Measurements from ENCODE around the gene SLC4A1.

The SLC4A1 gene

GRCh38 chr17:44267818-44268490, at the start of gene SLC4A1:
TSS of gene SLC4A1 (minus strand) at chr17:44268135. CDS start at chr17:44262866, 5,269 bp downstream.
- ATAC-seq: no peak
- TF ChIP-seq CSDC2 (CRISPR knock-in tag; IDR thresholded peaks at IDR 0.05) (no peak), ZNF70 (CRISPR knock-in tag; IDR thresholded peaks at IDR 0.05) (no peak), SNAI2 (CRISPR knock-in tag; IDR thresholded peaks at IDR 0.05) (no peak), PPARA (CRISPR knock-in tag; IDR thresholded peaks at IDR 0.05; ENCODE audit: borderline replicate concordance) (no peak), CSRNP3 (CRISPR knock-in tag; IDR thresholded peaks at IDR 0.05) (no peak), ZNF565 (CRISPR knock-in tag; conservative IDR thresholded peaks at IDR 0.05; ENCODE audit: low read depth) (no peak), GLIS3 (CRISPR knock-in tag; IDR thresholded peaks at IDR 0.05) (no peak), ZFP30 (CRISPR knock-in tag; IDR thresholded peaks at IDR 0.05) (no peak), PATZ1 (CRISPR knock-in tag; IDR thresholded peaks at IDR 0.05; ENCODE audit: borderline replicate concordance) (no peak), BACH2 (CRISPR knock-in tag; IDR thresholded peaks at IDR 0.05; ENCODE audit: borderline replicate concordance) (no peak), ZC3H10 (CRISPR knock-in tag; IDR thresholded peaks at IDR 0.05) (no peak), ESRRG (CRISPR knock-in tag; IDR thresholded peaks at IDR 0.05) (no peak), OSR1 (CRISPR knock-in tag; IDR thresholded peaks at IDR 0.05) (no peak), ISL1 (CRISPR knock-in tag; IDR thresholded peaks at IDR 0.05) (no peak), POU6F1 (CRISPR knock-in tag; IDR thresholded peaks at IDR 0.05; ENCODE audit: borderline replicate concordance, low read depth) (no peak), ZFP3 (CRISPR knock-in tag; IDR thresholded peaks at IDR 0.05) (no peak), CREB5 (CRISPR knock-in tag; IDR thresholded peaks at IDR 0.05; ENCODE audit: low read depth) (no peak), ARNTL (CRISPR knock-in tag; IDR thresholded peaks at IDR 0.05; ENCODE audit: borderline replicate concordance, low read depth) (no peak), ZNF8 (CRISPR knock-in tag; IDR thresholded peaks at IDR 0.05) (no peak), TCF4 (CRISPR knock-in tag; IDR thresholded peaks at IDR 0.05; ENCODE audit: borderline replicate concordance) (no peak)

- no peak for ATAC-seq
- TF ChIP-seq ZC3H10 (CRISPR knock-in tag; IDR thresholded peaks at IDR 0.05) (no peak), ISL1 (CRISPR knock-in tag; IDR thresholded peaks at IDR 0.05) (no peak), PPARA (CRISPR knock-in tag; IDR thresholded peaks at IDR 0.05; ENCODE audit: borderline replicate concordance) (no peak), ZFP30 (CRISPR knock-in tag; IDR thresholded peaks at IDR 0.05) (no peak), CSRNP3 (CRISPR knock-in tag; IDR thresholded peaks at IDR 0.05) (no peak), CREB5 (CRISPR knock-in tag; IDR thresholded peaks at IDR 0.05; ENCODE audit: low read depth) (no peak)
Measured at GRCh38 chr17:44317545-44317944, 49.6 kb upstream of the SLC4A1 start.

Data from SK-N-SH treated with all-trans-retinoic acid at 6 μM for 48 hours (cell line).